Hepatocyte (in vitro differentiated cells): ENCODE measurements around the gene PHOX2A. TPM values are rescaled to one million over a fixed set of nuclear protein-coding genes. Genes with fewer than 3 reads are reported as not detected.

ENCODE experiments used
- DNase-seq: peaks from one replicate; pipeline ENCODE4 v3.0.0-alpha.2; 2016; ENCODE audit warnings: low spot score
- H2AFZ ChIP-seq: fragments of 200-600 bp; sonication (generic); 2 replicates; pipeline ENCODE4 v1.6.0; 2016; ENCODE audit warnings: antibody characterized with exemption, mild to moderate bottlenecking
- H3K27ac ChIP-seq: fragments of 200-600 bp; sonication (generic); 2 replicates; pipeline ENCODE4 v1.5.1; 2016; ENCODE audit warnings: mild to moderate bottlenecking
- H3K27me3 ChIP-seq: fragments of 200-600 bp; sonication (generic); 2 replicates; pipeline ENCODE4 v1.6.1; 2016
- H3K36me3 ChIP-seq: fragments of 200-600 bp; sonication (generic); replicated peaks from 2 replicates; pipeline ENCODE4 v1.5.1; 2016; ENCODE audit warnings: low read depth; ENCODE audit not compliant: insufficient read depth
- H3K4me1 ChIP-seq: fragments of 200-600 bp; sonication (generic); 2 replicates; pipeline ENCODE4 v1.5.1; 2016; ENCODE audit warnings: mild to moderate bottlenecking, moderate library complexity; ENCODE audit not compliant: insufficient read depth
- H3K4me2 ChIP-seq: fragments of 200-600 bp; sonication (generic); 2 replicates; pipeline ENCODE4 v1.6.0; 2016
- H3K4me3 ChIP-seq: fragments of 200-600 bp; sonication (generic); 2 replicates; pipeline ENCODE4 v1.5.1; 2016; ENCODE audit warnings: mild to moderate bottlenecking
- H3K79me2 ChIP-seq: fragments of 200-600 bp; sonication (generic); 2 replicates; pipeline ENCODE4 v1.6.0; 2017; ENCODE audit warnings: mild to moderate bottlenecking
- H3K9me2 ChIP-seq: fragments of 200-600 bp; sonication (generic); replicated peaks from 2 replicates; pipeline ENCODE4 v1.6.0; 2017; ENCODE audit warnings: mild to moderate bottlenecking; ENCODE audit not compliant: insufficient read depth
- H3K9me3 ChIP-seq: fragments of 200-600 bp; sonication (generic); 2 replicates; pipeline ENCODE4 v1.5.1; 2016; ENCODE audit warnings: low read depth, mild to moderate bottlenecking
- H4K20me1 ChIP-seq: fragments of 200-600 bp; sonication (generic); 2 replicates; pipeline ENCODE4 v1.6.0; 2016; ENCODE audit warnings: mild to moderate bottlenecking; ENCODE audit not compliant: insufficient read depth, poor library complexity, severe bottlenecking
- CTCF ChIP-seq: fragments of 200-600 bp; sonication (generic); IDR thresholded peaks from 2 replicates; pipeline ENCODE4 v1.5.1; 2016; ENCODE audit warnings: antibody characterized with exemption, mild to moderate bottlenecking; ENCODE audit not compliant: poor library complexity
- EZH2 ChIP-seq: fragments of 200-600 bp; sonication (generic); IDR thresholded peaks from 2 replicates; pipeline ENCODE4 v1.6.1; 2016; ENCODE audit warnings: antibody characterized with exemption, mild to moderate bottlenecking, borderline replicate concordance
- EZH2phosphoT487 ChIP-seq: fragments of 200-600 bp; sonication (generic); IDR thresholded peaks from one replicate; pipeline ENCODE4 v1.6.1; 2018; ENCODE audit warnings: antibody characterized with exemption, mild to moderate bottlenecking, low read depth, moderate library complexity; ENCODE audit not compliant: unreplicated experiment, severe bottlenecking
- WGBS: methylation state at CpG from one replicate; pipeline ENCODE4 v1.1.6; 2016; ENCODE audit warnings: low lambda C conversion rate; ENCODE audit errors: missing lambda C conversion rate; 5-methylcytosine and 5-hydroxymethylcytosine counted together
- polyA plus RNA-seq: library from polyadenylated mRNA; unstranded; fragments of >200 nt; fragmentation: Nextera tagmentation; extraction: Ambion mirVana; gene quantifications from 2 replicates; pipeline ENCODE4 v1.2.1, GENCODE V29; 2016
- total RNA-seq: library from RNA; depleted of rRNA; stranded (reverse); fragments of >200 nt; gene quantifications from 2 replicates; pipeline ENCODE4 v1.2.3, GENCODE V29; 2014

The PHOX2A gene
- total and polyA plus RNA-seq, 2 experiments from 2014 or later, result not detected

- Histone ChIP-seq H3K9me2 (no peaks in the 10 kb centered on the region), H3K27ac (no peak overlapping the region), H3K4me2 (no peak overlapping the region), H3K4me1 (no peaks in the 10 kb centered on the region), H2AFZ (no peak overlapping the region), H3K27me3 (no peaks in the 10 kb centered on the region), H3K79me2 (peaks cover 12% of the 10 kb centered on the region), H4K20me1 (peaks cover 24% of the 10 kb centered on the region), H3K9me3 (no peaks in the 10 kb centered on the region), H3K36me3 (no peaks in the 10 kb centered on the region), H3K4me3 (no peak overlapping the region)
- no peak for DNase-seq
- no peak for TF ChIP-seq EZH2phosphoT487
- TF ChIP-seq EZH2, result no peak
- no peak for TF ChIP-seq CTCF
- 94% methylated on average over 8 of the region's 9 CpGs for WGBS
These were observed 12.3 kb downstream of the PHOX2A start for GRCh38 chr11:72231396-72232259.

GRCh38 chr11:72230764-72231365 lies 13.1 kb downstream of the PHOX2A start:
- Histone ChIP-seq H3K4me1 (peaks cover 6% of the 10 kb centered on the region), H3K36me3 (no peaks in the 10 kb centered on the region), H3K9me2 (no peaks in the 10 kb centered on the region), H3K4me3 (no peak overlapping the region), H3K27me3 (no peaks in the 10 kb centered on the region), H3K27ac (no peak overlapping the region), H3K9me3 (no peaks in the 10 kb centered on the region), H3K79me2 (peaks cover 20% of the 10 kb centered on the region), H4K20me1 (peaks cover 32% of the 10 kb centered on the region), H3K4me2 (no peak overlapping the region), H2AFZ (no peak overlapping the region)
- TF ChIP-seq CTCF (no peak), EZH2 (no peak), EZH2phosphoT487 (no peak)
- DNase-seq, result no peak
- 92% methylated on average over 18 of the region's 18 CpGs for WGBS

- WGBS, result 95% methylated on average over 21 of the region's 21 CpGs
- no peak for TF ChIP-seq EZH2
- no peak for TF ChIP-seq EZH2phosphoT487
- TF ChIP-seq CTCF, result no peak
- H3K27me3 ChIP-seq, result no peaks in the 10 kb centered on the region
- no peaks in the 10 kb centered on the region for H3K9me2 ChIP-seq
- H3K4me2 ChIP-seq, result no peak overlapping the region
- H3K4me1 ChIP-seq, result peaks cover 11% of the 10 kb centered on the region
- H4K20me1 ChIP-seq, result peaks cover 39% of the 10 kb centered on the region
- DNase-seq, result peak; percentile 3
- H3K27ac ChIP-seq, result no peak overlapping the region
- H3K79me2 ChIP-seq, result peaks cover 27% of the 10 kb centered on the region
- H3K9me3 ChIP-seq, result no peaks in the 10 kb centered on the region
- no peak overlapping the region for H2AFZ ChIP-seq
- H3K36me3 ChIP-seq, result no peaks in the 10 kb centered on the region
- no peak overlapping the region for H3K4me3 ChIP-seq
These were observed 13.8 kb downstream of the PHOX2A start for GRCh38 chr11:72229925-72230763.
